ENCODE data around the gene FGF22. TPM values are rescaled to one million over a fixed set of nuclear protein-coding genes. Genes with fewer than 3 reads are reported as not detected.

FGF22 gene
- total and polyA plus RNA-seq, 2 of the 13 experiments (the other 11 are each of a cell fraction or from before 2014, with no cell fraction given) = 0.24 TPM; not detected in 1

DNA sequence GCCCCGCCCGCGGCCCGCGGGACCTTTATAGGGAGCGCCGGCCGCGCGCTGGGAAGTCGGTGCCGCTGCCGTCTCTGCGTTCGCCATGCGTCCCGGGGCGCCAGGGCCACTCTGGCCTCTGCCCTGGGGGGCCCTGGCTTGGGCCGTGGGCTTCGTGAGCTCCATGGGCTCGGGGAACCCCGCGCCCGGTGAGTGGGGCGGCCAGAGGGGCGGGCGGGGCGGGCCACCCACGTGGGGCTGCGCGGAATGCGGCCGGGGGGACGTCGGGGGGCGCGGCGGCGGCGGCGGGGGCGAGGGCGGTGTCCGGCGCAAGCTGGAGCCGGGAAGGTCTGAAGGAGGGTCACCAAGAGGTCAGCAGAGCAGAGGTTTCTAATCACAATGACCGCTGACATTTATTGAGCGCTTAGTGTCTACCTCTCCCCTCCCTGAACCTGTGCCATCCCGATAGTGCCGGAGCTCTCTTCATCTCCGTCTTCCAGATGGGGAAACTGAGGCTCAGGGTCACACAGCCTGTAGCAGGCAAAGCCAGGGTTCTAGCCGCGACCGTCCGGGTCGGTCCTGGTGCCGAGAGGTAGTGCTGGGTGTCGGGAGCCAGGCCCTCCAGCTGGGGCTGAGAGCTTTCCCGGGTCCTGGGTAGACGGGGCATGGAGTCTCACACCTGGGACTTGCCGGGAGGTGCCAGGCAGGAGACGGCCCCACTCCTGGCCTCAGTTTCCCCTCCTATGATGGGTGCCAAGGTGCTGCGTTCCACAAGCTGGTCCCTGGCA lies 36.8 kb downstream of the FGF22 start, which contains the start of gene FSTL3 (continued):
- TF ChIP-seq CBX5 (CRISPR knock-in tag; IDR thresholded peaks at IDR 0.05; ENCODE audit: borderline replicate concordance) = no peak
- TF ChIP-seq RARA (CRISPR knock-in tag; IDR thresholded peaks at IDR 0.05) = peak; percentile 69
- TF ChIP-seq, protein P1, sequence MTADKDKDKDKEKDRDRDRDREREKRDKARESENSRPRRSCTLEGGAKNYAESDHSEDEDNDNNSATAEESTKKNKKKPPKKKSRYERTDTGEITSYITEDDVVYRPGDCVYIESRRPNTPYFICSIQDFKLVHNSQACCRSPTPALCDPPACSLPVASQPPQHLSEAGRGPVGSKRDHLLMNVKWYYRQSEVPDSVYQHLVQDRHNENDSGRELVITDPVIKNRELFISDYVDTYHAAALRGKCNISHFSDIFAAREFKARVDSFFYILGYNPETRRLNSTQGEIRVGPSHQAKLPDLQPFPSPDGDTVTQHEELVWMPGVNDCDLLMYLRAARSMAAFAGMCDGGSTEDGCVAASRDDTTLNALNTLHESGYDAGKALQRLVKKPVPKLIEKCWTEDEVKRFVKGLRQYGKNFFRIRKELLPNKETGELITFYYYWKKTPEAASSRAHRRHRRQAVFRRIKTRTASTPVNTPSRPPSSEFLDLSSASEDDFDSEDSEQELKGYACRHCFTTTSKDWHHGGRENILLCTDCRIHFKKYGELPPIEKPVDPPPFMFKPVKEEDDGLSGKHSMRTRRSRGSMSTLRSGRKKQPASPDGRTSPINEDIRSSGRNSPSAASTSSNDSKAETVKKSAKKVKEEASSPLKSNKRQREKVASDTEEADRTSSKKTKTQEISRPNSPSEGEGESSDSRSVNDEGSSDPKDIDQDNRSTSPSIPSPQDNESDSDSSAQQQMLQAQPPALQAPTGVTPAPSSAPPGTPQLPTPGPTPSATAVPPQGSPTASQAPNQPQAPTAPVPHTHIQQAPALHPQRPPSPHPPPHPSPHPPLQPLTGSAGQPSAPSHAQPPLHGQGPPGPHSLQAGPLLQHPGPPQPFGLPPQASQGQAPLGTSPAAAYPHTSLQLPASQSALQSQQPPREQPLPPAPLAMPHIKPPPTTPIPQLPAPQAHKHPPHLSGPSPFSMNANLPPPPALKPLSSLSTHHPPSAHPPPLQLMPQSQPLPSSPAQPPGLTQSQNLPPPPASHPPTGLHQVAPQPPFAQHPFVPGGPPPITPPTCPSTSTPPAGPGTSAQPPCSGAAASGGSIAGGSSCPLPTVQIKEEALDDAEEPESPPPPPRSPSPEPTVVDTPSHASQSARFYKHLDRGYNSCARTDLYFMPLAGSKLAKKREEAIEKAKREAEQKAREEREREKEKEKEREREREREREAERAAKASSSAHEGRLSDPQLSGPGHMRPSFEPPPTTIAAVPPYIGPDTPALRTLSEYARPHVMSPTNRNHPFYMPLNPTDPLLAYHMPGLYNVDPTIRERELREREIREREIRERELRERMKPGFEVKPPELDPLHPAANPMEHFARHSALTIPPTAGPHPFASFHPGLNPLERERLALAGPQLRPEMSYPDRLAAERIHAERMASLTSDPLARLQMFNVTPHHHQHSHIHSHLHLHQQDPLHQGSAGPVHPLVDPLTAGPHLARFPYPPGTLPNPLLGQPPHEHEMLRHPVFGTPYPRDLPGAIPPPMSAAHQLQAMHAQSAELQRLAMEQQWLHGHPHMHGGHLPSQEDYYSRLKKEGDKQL (CRISPR knock-in tag; IDR thresholded peaks at IDR 0.05; ENCODE audit: low read depth) = no peak
- no peak for TF ChIP-seq BRCA1 (CRISPR knock-in tag; IDR thresholded peaks at IDR 0.05)
- TF ChIP-seq, protein P2, sequence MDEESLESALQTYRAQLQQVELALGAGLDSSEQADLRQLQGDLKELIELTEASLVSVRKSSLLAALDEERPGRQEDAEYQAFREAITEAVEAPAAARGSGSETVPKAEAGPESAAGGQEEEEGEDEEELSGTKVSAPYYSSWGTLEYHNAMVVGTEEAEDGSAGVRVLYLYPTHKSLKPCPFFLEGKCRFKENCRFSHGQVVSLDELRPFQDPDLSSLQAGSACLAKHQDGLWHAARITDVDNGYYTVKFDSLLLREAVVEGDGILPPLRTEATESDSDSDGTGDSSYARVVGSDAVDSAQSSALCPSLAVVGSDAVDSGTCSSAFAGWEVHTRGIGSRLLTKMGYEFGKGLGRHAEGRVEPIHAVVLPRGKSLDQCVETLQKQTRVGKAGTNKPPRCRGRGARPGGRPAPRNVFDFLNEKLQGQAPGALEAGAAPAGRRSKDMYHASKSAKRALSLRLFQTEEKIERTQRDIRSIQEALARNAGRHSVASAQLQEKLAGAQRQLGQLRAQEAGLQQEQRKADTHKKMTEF (CRISPR knock-in tag; IDR thresholded peaks at IDR 0.05) = 0 out of 2 replicates have a peak, but pooled peaks have one; percentile 20
- no peak for TF ChIP-seq NCOA5 (CRISPR knock-in tag; IDR thresholded peaks at IDR 0.05)
- TF ChIP-seq ZNF772 (CRISPR knock-in tag; IDR thresholded peaks at IDR 0.05) = no peak
- no peak for TF ChIP-seq ZNF232 (CRISPR knock-in tag; IDR thresholded peaks at IDR 0.05; ENCODE audit: borderline replicate concordance)
- no peak for TF ChIP-seq ISL2 (CRISPR knock-in tag; IDR thresholded peaks at IDR 0.05)
- TF ChIP-seq ZNF17 (CRISPR knock-in tag; IDR thresholded peaks at IDR 0.05) = no peak
- TF ChIP-seq, protein P3, sequence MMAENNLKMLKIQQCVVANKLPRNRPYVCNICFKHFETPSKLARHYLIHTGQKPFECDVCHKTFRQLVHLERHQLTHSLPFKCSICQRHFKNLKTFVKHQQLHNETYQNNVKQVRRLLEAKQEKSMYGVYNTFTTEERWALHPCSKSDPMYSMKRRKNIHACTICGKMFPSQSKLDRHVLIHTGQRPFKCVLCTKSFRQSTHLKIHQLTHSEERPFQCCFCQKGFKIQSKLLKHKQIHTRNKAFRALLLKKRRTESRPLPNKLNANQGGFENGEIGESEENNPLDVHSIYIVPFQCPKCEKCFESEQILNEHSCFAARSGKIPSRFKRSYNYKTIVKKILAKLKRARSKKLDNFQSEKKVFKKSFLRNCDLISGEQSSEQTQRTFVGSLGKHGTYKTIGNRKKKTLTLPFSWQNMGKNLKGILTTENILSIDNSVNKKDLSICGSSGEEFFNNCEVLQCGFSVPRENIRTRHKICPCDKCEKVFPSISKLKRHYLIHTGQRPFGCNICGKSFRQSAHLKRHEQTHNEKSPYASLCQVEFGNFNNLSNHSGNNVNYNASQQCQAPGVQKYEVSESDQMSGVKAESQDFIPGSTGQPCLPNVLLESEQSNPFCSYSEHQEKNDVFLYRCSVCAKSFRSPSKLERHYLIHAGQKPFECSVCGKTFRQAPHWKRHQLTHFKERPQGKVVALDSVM (CRISPR knock-in tag; IDR thresholded peaks at IDR 0.05) = no peak
- TF ChIP-seq CHD2 (IDR thresholded peaks at IDR 0.05; ENCODE audit: low read depth, low read length) = no peak
- 0 out of 2 replicates have a peak, but pooled peaks have one; percentile 34 for TF ChIP-seq POLR2AphosphoS5 (IDR thresholded peaks at IDR 0.05; ENCODE audit: low read depth, low read length)
- no peak for TF ChIP-seq RBM22 (optimal IDR thresholded peaks at IDR 0.05; ENCODE audit: low read length)
- TF ChIP-seq, protein P4, sequence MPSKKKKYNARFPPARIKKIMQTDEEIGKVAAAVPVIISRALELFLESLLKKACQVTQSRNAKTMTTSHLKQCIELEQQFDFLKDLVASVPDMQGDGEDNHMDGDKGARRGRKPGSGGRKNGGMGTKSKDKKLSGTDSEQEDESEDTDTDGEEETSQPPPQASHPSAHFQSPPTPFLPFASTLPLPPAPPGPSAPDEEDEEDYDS (CRISPR knock-in tag; IDR thresholded peaks at IDR 0.05) = no peak
- 0 out of 2 replicates have a peak, but pooled peaks have one; percentile 12 for TF ChIP-seq HDAC1 (CRISPR knock-in tag; IDR thresholded peaks at IDR 0.05)
- TF ChIP-seq TRIM24 (CRISPR knock-in tag; IDR thresholded peaks at IDR 0.05) = no peak
- no peak for TF ChIP-seq ZMYM3 (CRISPR knock-in tag; IDR thresholded peaks at IDR 0.05)
- TF ChIP-seq AHR (CRISPR knock-in tag; IDR thresholded peaks at IDR 0.05) = no peak
